Effector CD4-positive, alpha-beta T cell (primary cell): ENCODE measurements around the gene FGFR2.
"Not testable (repeated sequence)": the region's sequence is repeated elsewhere in the genome, so short reads cannot be mapped to it uniquely, and the experiment has no call there.

Experiments
- DNase-seq: peaks from one replicate; pipeline ENCODE4 v3.0.0-alpha.2; 2020

The FGFR2 gene

GRCh38 chr10:121583857-121584256 lies 14.4 kb downstream of the FGFR2 start:
- no peak for DNase-seq

GRCh38 chr10:121583258-121583657 lies 15.0 kb downstream of the FGFR2 start:
- no peak for DNase-seq

- DNase-seq = no peak
These were observed 17.7 kb downstream of the FGFR2 start for GRCh38 chr10:121580276-121581116.

- no peak for DNase-seq
These were observed 18.6 kb downstream of the FGFR2 start for GRCh38 chr10:121579656-121580055.

- no peak for DNase-seq
These were observed 19.3 kb downstream of the FGFR2 start for GRCh38 chr10:121578965-121579364.

- no peak for DNase-seq
These were observed 19.9 kb downstream of the FGFR2 start for GRCh38 chr10:121578298-121578697.

GRCh38 chr10:121577568-121577967 lies 20.7 kb downstream of the FGFR2 start:
- DNase-seq = no peak

GRCh38 chr10:121576139-121576538 lies 22.1 kb downstream of the FGFR2 start:
- DNase-seq = no peak

- DNase-seq = no peak
These were observed 23.6 kb downstream of the FGFR2 start for GRCh38 chr10:121574519-121575166.

GRCh38 chr10:121573538-121573941 lies 24.7 kb downstream of the FGFR2 start:
- DNase-seq = no peak

GRCh38 chr10:121572859-121573537 lies 25.2 kb downstream of the FGFR2 start:
- DNase-seq = no peak

GRCh38 chr10:121570315-121570714 lies 27.9 kb downstream of the FGFR2 start:
- no peak for DNase-seq

GRCh38 chr10:121568275-121568674 lies 30.0 kb downstream of the FGFR2 start:
- no peak for DNase-seq

GRCh38 chr10:121567569-121567968 lies 30.7 kb downstream of the FGFR2 start:
- no peak for DNase-seq

GRCh38 chr10:121566755-121567154 lies 31.5 kb downstream of the FGFR2 start:
- no peak for DNase-seq

GRCh38 chr10:121559326-121560026 lies 38.8 kb downstream of the FGFR2 start:
- DNase-seq = no peak

- DNase-seq = no peak
These were observed 40.0 kb downstream of the FGFR2 start for GRCh38 chr10:121558238-121558637.

- DNase-seq = no peak
These were observed 41.2 kb downstream of the FGFR2 start for GRCh38 chr10:121556918-121557573.

GRCh38 chr10:121556455-121556854 lies 41.8 kb downstream of the FGFR2 start:
- DNase-seq = no peak

- DNase-seq = not testable (repeated sequence)
These were observed 43.3 kb downstream of the FGFR2 start for GRCh38 chr10:121554916-121555315.

- no peak for DNase-seq
These were observed 44.6 kb downstream of the FGFR2 start for GRCh38 chr10:121553511-121554264.

- DNase-seq = no peak
These were observed 45.5 kb downstream of the FGFR2 start for GRCh38 chr10:121552746-121553145.
